Measurements from ENCODE around the gene NUDT16L1. TPM values are rescaled to one million over a fixed set of nuclear protein-coding genes. Genes with fewer than 3 reads are reported as not detected.

NUDT16L1 gene
- total RNA-seq, 2 experiments from 2014 or later = 22.3 to 25.6 TPM

- ChIA-PET POLR2A (interaction anchor here (1.0 to 1.6 kb wide), 2 partner anchors 9 to 11 kb away, joined by 3 to 4 read pairs; partner anchors contain the start of gene NUDT16L1), CTCF (interaction anchor here (1.7 kb wide), 1 partner anchor 9 kb away, joined by 6 read pairs; the partner anchor contains the start of gene NUDT16L1)
- DNase-seq (no peak), ATAC-seq (no peak)
- Mint-ChIP-seq H3K27me3 (no peaks in the 10 kb centered on the region), H3K36me3 (ENCODE audit: low read depth) (peaks cover 12% of the 10 kb centered on the region), H3K4me1 (ENCODE audit: low read depth) (peaks cover 9% of the 10 kb centered on the region), H3K27ac (no peak overlapping the region), H3K4me3 (no peak overlapping the region), H3K9me3 (no peaks in the 10 kb centered on the region)
- no peak for TF ChIP-seq CTCF (IDR thresholded peaks at IDR 0.05)
- intact Hi-C loops (cut with micrococcal nuclease) = no loop called here
Observed at GRCh38 chr16:4684058-4684715, 9.2 kb upstream of the NUDT16L1 start.

DNA sequence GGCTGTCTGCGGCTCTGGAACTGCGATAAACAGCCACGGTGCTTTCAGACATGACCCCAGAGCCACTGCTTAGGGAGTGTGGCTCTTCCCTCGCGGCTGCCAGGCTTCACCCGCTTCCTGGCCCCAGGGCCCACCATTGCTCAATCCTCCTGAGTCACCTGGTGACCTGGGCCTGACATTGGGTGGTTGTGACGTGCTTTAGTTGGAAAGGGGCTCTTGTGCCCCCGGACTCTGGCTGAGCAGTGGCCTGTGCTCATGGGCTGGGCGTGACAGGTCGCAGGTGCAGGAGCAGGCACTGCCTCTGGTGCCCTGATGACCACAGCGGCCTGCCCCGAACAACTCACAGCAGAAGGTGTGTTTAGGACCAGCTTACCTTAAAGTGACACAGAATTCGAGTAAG lies 8.6 kb upstream of the NUDT16L1 start:
- Mint-ChIP-seq H3K4me1 (ENCODE audit: low read depth) (peaks cover 7% of the 10 kb centered on the region), H3K36me3 (ENCODE audit: low read depth) (peaks cover 12% of the 10 kb centered on the region), H3K4me3 (no peak overlapping the region), H3K9me3 (no peaks in the 10 kb centered on the region), H3K27ac (no peak overlapping the region), H3K27me3 (no peaks in the 10 kb centered on the region)
- intact Hi-C loops (cut with micrococcal nuclease) = no loop called here
- POLR2A ChIA-PET = interaction anchor here (1.6 kb wide), 1 partner anchor 9 kb away, joined by 4 read pairs; the partner anchor contains the start of gene NUDT16L1
- no peak for ATAC-seq
- CTCF ChIA-PET = no interaction called here
- no peak for DNase-seq
- no peak for TF ChIP-seq CTCF (IDR thresholded peaks at IDR 0.05)

DNA sequence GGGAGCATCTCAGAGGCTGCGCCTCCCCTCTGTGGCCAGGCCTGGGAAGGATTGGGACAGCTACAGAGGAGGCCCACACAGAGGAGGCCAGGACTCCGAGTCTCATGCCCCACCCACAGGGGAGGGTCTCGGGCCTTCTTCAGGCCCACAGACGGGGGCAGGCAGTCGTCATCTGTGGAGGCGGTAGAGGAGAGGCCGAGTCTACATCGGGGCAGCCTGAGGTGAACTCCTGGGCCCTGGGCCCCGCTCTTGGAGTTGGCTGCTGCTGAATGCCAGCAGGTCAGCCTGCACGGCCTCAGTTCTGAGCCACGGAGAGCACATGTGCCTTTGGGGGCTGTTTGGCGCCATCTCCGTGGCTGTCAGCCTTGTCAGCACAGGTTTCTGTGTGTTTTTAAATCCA lies 8.1 kb upstream of the NUDT16L1 start:
- ChIA-PET POLR2A (interaction anchor here (1.6 kb wide), 1 partner anchor 8 kb away, joined by 4 read pairs; the partner anchor contains the start of gene NUDT16L1), CTCF (no interaction called here)
- H3K9me3 Mint-ChIP-seq = no peaks in the 10 kb centered on the region
- H3K27me3 Mint-ChIP-seq = no peaks in the 10 kb centered on the region
- no peak overlapping the region for H3K4me3 Mint-ChIP-seq
- no peak overlapping the region for H3K27ac Mint-ChIP-seq
- ATAC-seq (no peak), DNase-seq (no peak)
- H3K36me3 Mint-ChIP-seq (ENCODE audit: low read depth) = peaks cover 11% of the 10 kb centered on the region
- intact Hi-C loops (cut with micrococcal nuclease) = no loop called here
- TF ChIP-seq CTCF (IDR thresholded peaks at IDR 0.05) = no peak
- H3K4me1 Mint-ChIP-seq (ENCODE audit: low read depth) = peaks cover 7% of the 10 kb centered on the region

GRCh38 chr16:4685776-4686496 lies 7.4 kb upstream of the NUDT16L1 start:
- Mint-ChIP-seq H3K27ac (no peak overlapping the region), H3K9me3 (no peaks in the 10 kb centered on the region), H3K27me3 (no peaks in the 10 kb centered on the region), H3K4me1 (ENCODE audit: low read depth) (peaks cover 6% of the 10 kb centered on the region), H3K4me3 (no peak overlapping the region), H3K36me3 (ENCODE audit: low read depth) (peaks cover 8% of the 10 kb centered on the region)
- ChIA-PET POLR2A (interaction anchor here (1.6 kb wide), 1 partner anchor 8 kb away, joined by 4 read pairs; the partner anchor contains the start of gene NUDT16L1), CTCF (interaction anchor here (0.8 kb wide), 1 partner anchor 10 kb away, joined by 3 read pairs; no protein-coding TSS in a partner anchor)
- intact Hi-C loops (cut with micrococcal nuclease) = no loop called here
- ATAC-seq (no peak), DNase-seq (no peak)
- no peak for TF ChIP-seq CTCF (IDR thresholded peaks at IDR 0.05)

All from activated CD8-positive, alpha-beta T cell treated with anti-CD3 and anti-CD28 coated beads for 36 hours (primary cell).